Measurements from ENCODE around the gene GP2. TPM values are rescaled to one million over a fixed set of nuclear protein-coding genes. Genes with fewer than 3 reads are reported as not detected.

Gene GP2
- 14.7 and 24.8 TPM in 2 replicates for total RNA-seq
- 17.2 and 34.6 TPM in 2 replicates for polyA plus RNA-seq

DNA sequence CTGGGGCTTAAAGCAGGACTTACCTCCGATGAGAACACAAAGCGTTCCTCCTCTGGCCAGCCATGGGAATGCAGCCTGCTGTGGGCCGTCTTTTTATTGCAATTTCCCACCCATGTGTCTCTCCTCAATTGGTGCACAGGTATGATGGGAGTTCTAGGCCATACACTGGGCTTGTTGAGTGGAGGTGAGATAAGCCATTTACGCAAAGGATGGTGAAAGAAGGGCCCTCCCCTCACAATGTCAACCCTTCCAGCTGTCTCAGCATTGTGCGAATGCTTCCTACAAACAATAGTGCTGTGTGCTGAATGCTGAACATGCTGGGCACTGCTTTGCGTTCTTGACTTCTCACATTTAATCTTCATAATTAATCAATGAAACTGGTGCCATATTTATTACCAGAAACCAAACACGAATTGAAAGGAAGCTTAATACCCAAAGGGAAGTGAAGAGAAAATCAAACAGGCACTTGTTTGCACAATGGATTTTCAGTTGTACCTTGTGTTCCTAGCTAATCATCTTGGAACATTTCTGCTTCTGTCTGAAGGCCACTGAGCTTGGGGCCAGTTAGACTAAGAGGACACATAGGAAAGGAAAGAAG is at the start of gene GP2:
Gene GP2, minus strand, starts transcription at position 70 of the 598 bp plus-strand sequence. CDS start 1,082 bp downstream, outside the sequence.
- no peak within 1 kb of the TSS for H3K4me2 ChIP-seq
- DNase-seq (ENCODE audit: low spot score) = no peak
- H3K79me2 ChIP-seq = no peaks in the 10 kb centered on the region

DNA sequence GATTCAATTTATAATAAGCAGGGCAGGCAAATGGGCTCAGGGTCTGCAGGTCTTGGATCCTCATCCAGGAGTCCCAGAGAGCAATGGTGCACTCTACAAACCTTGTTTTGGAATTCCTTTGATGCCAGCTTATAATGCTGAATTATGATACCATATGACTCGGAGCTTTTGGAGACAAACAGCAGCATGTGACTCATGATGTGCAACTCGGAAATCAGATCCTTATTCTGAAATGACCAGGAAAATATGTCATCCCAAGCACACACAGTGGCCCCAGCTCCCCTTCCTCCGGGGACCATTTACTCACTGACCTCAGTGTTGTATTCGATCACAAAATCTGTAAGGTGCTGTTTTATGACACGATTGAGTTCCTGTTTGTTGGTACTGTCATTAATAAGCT is 45.4 kb upstream of the GP2 start:
- no peak overlapping the region for H3K27ac ChIP-seq
- 82% methylated on average over 5 of the region's 5 CpGs for WGBS (ENCODE audit: low lambda C conversion rate, missing lambda C conversion rate)
- H3K9me2 ChIP-seq (replicated peaks; ENCODE audit: insufficient read depth) = no peaks in the 10 kb centered on the region
- H3K79me2 ChIP-seq = no peaks in the 10 kb centered on the region
- no peaks in the 10 kb centered on the region for H3K9me3 ChIP-seq (ENCODE audit: low read depth)
- peaks cover 5% of the 10 kb centered on the region for H3K27me3 ChIP-seq
- no peaks in the 10 kb centered on the region for H4K20me1 ChIP-seq (ENCODE audit: insufficient read depth, poor library complexity, severe bottlenecking)
- DNase-seq (ENCODE audit: low spot score) = no peak
- no peak overlapping the region for H2AFZ ChIP-seq
- H3K4me3 ChIP-seq = no peak overlapping the region
- no peaks in the 10 kb centered on the region for H3K4me1 ChIP-seq (ENCODE audit: insufficient read depth)
- no peak overlapping the region for H3K4me2 ChIP-seq
- H3K36me3 ChIP-seq (replicated peaks; ENCODE audit: insufficient read depth, low read depth) = no peaks in the 10 kb centered on the region
- no peak for TF ChIP-seq EZH2 (IDR thresholded peaks at IDR 0.05; ENCODE audit: borderline replicate concordance)
- TF ChIP-seq EZH2phosphoT487 (IDR thresholded peaks at IDR 0.05; ENCODE audit: low read depth, severe bottlenecking, unreplicated experiment) = no peak

More for the DNA sequence above, at the start of gene GP2:
- Histone ChIP-seq H3K36me3 (replicated peaks; ENCODE audit: insufficient read depth, low read depth) (no peaks in the 10 kb centered on the region), H3K27ac (no peak within 1 kb of the TSS), H3K4me1 (ENCODE audit: insufficient read depth) (peaks cover 5% of the 10 kb centered on the region), H3K4me3 (no peak within 1 kb of the TSS), H4K20me1 (ENCODE audit: insufficient read depth, poor library complexity, severe bottlenecking) (no peaks in the 10 kb centered on the region), H3K9me2 (replicated peaks; ENCODE audit: insufficient read depth) (no peaks in the 10 kb centered on the region), H3K27me3 (no peaks in the 10 kb centered on the region), H2AFZ (no peak within 1 kb of the TSS), H3K9me3 (ENCODE audit: low read depth) (no peaks in the 10 kb centered on the region)
- WGBS (ENCODE audit: low lambda C conversion rate, missing lambda C conversion rate) = 65% methylated on average over 7 of the region's 7 CpGs
- TF ChIP-seq EZH2 (IDR thresholded peaks at IDR 0.05; ENCODE audit: borderline replicate concordance) (no peak), EZH2phosphoT487 (IDR thresholded peaks at IDR 0.05; ENCODE audit: low read depth, severe bottlenecking, unreplicated experiment) (no peak)
- TF ChIP-seq, protein P1, sequence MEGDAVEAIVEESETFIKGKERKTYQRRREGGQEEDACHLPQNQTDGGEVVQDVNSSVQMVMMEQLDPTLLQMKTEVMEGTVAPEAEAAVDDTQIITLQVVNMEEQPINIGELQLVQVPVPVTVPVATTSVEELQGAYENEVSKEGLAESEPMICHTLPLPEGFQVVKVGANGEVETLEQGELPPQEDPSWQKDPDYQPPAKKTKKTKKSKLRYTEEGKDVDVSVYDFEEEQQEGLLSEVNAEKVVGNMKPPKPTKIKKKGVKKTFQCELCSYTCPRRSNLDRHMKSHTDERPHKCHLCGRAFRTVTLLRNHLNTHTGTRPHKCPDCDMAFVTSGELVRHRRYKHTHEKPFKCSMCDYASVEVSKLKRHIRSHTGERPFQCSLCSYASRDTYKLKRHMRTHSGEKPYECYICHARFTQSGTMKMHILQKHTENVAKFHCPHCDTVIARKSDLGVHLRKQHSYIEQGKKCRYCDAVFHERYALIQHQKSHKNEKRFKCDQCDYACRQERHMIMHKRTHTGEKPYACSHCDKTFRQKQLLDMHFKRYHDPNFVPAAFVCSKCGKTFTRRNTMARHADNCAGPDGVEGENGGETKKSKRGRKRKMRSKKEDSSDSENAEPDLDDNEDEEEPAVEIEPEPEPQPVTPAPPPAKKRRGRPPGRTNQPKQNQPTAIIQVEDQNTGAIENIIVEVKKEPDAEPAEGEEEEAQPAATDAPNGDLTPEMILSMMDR (IDR thresholded peaks at IDR 0.05; ENCODE audit: poor library complexity) = no peak

DNA sequence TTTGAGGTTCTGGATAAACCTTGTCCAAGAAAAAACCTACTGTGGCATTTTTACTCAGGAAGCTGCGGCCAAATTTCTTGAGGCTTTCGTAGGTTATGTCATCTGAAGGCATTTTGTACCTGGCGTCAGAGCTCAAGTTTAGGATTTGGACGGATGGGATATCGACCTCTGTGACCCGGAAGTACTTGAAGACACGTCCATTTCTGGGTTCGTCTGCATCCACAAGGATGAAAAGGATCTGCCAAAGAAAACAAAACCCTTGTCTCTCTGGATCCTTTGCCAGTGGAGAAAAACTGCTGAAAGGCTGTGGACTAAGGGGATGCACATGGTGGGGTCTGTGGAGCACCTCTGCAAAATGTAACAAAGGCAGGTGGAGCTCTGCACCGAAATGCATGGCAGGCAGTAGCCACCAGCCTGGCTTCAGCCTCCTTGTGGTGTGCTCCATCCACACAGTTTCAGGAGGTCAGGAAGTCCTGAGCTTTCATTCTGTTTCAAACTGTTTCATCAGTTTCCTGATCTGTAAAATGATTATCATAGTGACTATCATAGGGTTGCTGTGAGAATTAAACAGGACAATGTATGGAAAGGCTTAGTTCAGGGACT is 42.2 kb upstream of the GP2 start:
- no peak overlapping the region for H3K4me3 ChIP-seq
- H3K27ac ChIP-seq = no peak overlapping the region
- H3K27me3 ChIP-seq = no peaks in the 10 kb centered on the region
- no peak for DNase-seq (ENCODE audit: low spot score)
- no peaks in the 10 kb centered on the region for H4K20me1 ChIP-seq (ENCODE audit: insufficient read depth, poor library complexity, severe bottlenecking)
- H3K4me1 ChIP-seq (ENCODE audit: insufficient read depth) = no peaks in the 10 kb centered on the region
- WGBS (ENCODE audit: low lambda C conversion rate, missing lambda C conversion rate) = 88% methylated on average over 9 of the region's 9 CpGs
- no peaks in the 10 kb centered on the region for H3K79me2 ChIP-seq
- H3K9me2 ChIP-seq (replicated peaks; ENCODE audit: insufficient read depth) = no peaks in the 10 kb centered on the region
- no peaks in the 10 kb centered on the region for H3K36me3 ChIP-seq (replicated peaks; ENCODE audit: insufficient read depth, low read depth)
- TF ChIP-seq EZH2phosphoT487 (IDR thresholded peaks at IDR 0.05; ENCODE audit: low read depth, severe bottlenecking, unreplicated experiment) (no peak), EZH2 (IDR thresholded peaks at IDR 0.05; ENCODE audit: borderline replicate concordance) (no peak)
- TF ChIP-seq, protein P1 (IDR thresholded peaks at IDR 0.05; ENCODE audit: poor library complexity) = no peak
- H3K4me2 ChIP-seq = no peak overlapping the region
- no peaks in the 10 kb centered on the region for H3K9me3 ChIP-seq (ENCODE audit: low read depth)
- H2AFZ ChIP-seq = no peak overlapping the region

DNA sequence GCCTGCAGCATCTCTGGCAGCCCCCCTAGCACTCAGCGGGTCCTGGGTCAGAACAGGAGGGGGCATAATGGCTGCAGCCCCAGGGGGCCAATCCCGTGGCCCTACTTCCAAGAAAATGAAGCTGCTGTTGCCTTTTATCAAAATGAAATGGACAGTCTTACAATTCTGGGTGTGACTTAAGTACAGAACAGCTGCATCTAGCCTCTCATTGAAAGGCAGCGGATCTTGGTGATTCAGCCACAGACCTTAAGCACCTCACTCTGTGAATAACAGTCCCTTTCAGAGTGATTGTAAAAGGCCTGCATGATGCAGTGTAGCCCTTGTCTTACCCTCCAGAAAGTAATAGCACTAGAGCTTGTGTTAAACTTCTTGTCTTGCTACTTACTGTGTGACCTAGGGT is 36.7 kb upstream of the GP2 start:
- 85% methylated on average over 3 of the region's 3 CpGs for WGBS (ENCODE audit: low lambda C conversion rate, missing lambda C conversion rate)
- H3K9me2 ChIP-seq (replicated peaks; ENCODE audit: insufficient read depth) = no peaks in the 10 kb centered on the region
- H3K27me3 ChIP-seq = peaks cover 9% of the 10 kb centered on the region
- no peak overlapping the region for H3K4me3 ChIP-seq
- H3K27ac ChIP-seq = no peak overlapping the region
- no peaks in the 10 kb centered on the region for H3K4me1 ChIP-seq (ENCODE audit: insufficient read depth)
- H3K4me2 ChIP-seq = no peak overlapping the region
- TF ChIP-seq EZH2 (IDR thresholded peaks at IDR 0.05; ENCODE audit: borderline replicate concordance) (no peak), EZH2phosphoT487 (IDR thresholded peaks at IDR 0.05; ENCODE audit: low read depth, severe bottlenecking, unreplicated experiment) (no peak)
- TF ChIP-seq, protein P1 (IDR thresholded peaks at IDR 0.05; ENCODE audit: poor library complexity) = no peak
- H3K36me3 ChIP-seq (replicated peaks; ENCODE audit: insufficient read depth, low read depth) = no peaks in the 10 kb centered on the region
- no peak for DNase-seq (ENCODE audit: low spot score)
- H4K20me1 ChIP-seq (ENCODE audit: insufficient read depth, poor library complexity, severe bottlenecking) = no peaks in the 10 kb centered on the region
- H3K79me2 ChIP-seq = no peaks in the 10 kb centered on the region
- no peak overlapping the region for H2AFZ ChIP-seq
- no peaks in the 10 kb centered on the region for H3K9me3 ChIP-seq (ENCODE audit: low read depth)

Measured in hepatocyte (in vitro differentiated cells).